SK-N-SH (cell line): ENCODE results near the gene IQSEC3. TPM values are rescaled to one million over a fixed set of nuclear protein-coding genes. Genes with fewer than 3 reads are reported as not detected.

ENCODE experiments used
- CTCF ChIA-PET: fragments of 300-600, 350-600 bp; formaldehyde crosslinking; extraction: SDS; loops from one replicate; lab custom pipeline; 2021; lab: Yijun Ruan, JAX
- POLR2A ChIA-PET: fragments of 350-600 bp; sonication (Branson Sonifier 250); formaldehyde crosslinking; extraction: SDS; loops from one replicate; lab custom pipeline; 2020; ENCODE audit warnings: antibody characterized with exemption, inconsistent platforms; lab: Yijun Ruan, JAX
- DNase-seq: peaks from one replicate; pipeline ENCODE4 v3.0.0; 2012
- H2AFZ ChIP-seq: fragments of 200-600 bp; sonication (generic); 2 replicates; pipeline ENCODE4 v1.8.1; 2016; ENCODE audit warnings: antibody characterized with exemption, mild to moderate bottlenecking, low read depth
- H3F3A ChIP-seq: fragments of 200-600 bp; sonication (generic); replicated peaks from 2 replicates; pipeline ENCODE3; 2016; ENCODE audit warnings: antibody characterized with exemption, mild to moderate bottlenecking; ENCODE audit not compliant: insufficient read depth
- H3K27ac ChIP-seq, 2 experiments: fragments of 200-500 bp in 1 of 2; fragments of 200-600 bp in 1 of 2; sonication (Bioruptor generic) in 1 of 2; sonication (generic), shearing (Covaris generic) in 1 of 2; 2 replicates each; pipeline versions ENCODE4 v1.5.1 to v1.6.1; 2014 to 2016; ENCODE audit warnings: low read depth in 2 of 2, inconsistent platforms in 1 of 2, low read length in 1 of 2, mild to moderate bottlenecking in 1 of 2, mixed read lengths in 1 of 2
- H3K27me3 ChIP-seq: fragments of 200-600 bp; sonication (generic), shearing (Covaris generic); 2 replicates; pipeline ENCODE4 v1.6.1; 2016; ENCODE audit warnings: mixed run types; ENCODE audit not compliant: insufficient read depth
- H3K36me3 ChIP-seq, 2 experiments: fragments of 200-500 bp in 1 of 2; fragments of 200-600 bp in 1 of 2; sonication (Bioruptor generic) in 1 of 2; sonication (generic) in 1 of 2; replicated peaks in 1 of 2; 2 replicates each; pipeline versions ENCODE3 to v1.5.1; 2014 to 2016; ENCODE audit warnings: low read length in 1 of 2, mild to moderate bottlenecking in 1 of 2; ENCODE audit not compliant: insufficient read depth in 2 of 2, control insufficient read depth in 1 of 2
- H3K4me1 ChIP-seq, 2 experiments: fragments of 200-500 bp in 1 of 2; fragments of 200-600 bp in 1 of 2; sonication (Bioruptor generic) in 1 of 2; sonication (generic), shearing (Covaris generic) in 1 of 2; 2 replicates each; pipeline versions ENCODE4 v1.5.1 to v1.6.1; 2014 to 2016; ENCODE audit warnings: low read depth in 1 of 2, low read length in 1 of 2, mixed run types in 1 of 2; ENCODE audit not compliant: insufficient read depth in 2 of 2, control insufficient read depth in 1 of 2
- H3K4me2 ChIP-seq: fragments of 200-600 bp; sonication (generic), shearing (Covaris generic); 2 replicates; pipeline ENCODE4 v1.6.1; 2017; ENCODE audit warnings: mixed run types
- H3K4me3 ChIP-seq, 2 experiments: fragments of 200-500 bp in 1 of 2; fragments of 200-600 bp in 1 of 2; sonication (Bioruptor generic) in 1 of 2; sonication (generic), shearing (Covaris generic) in 1 of 2; 2 replicates each; pipeline versions ENCODE4 v1.5.1 to v1.8.1; 2014 to 2016; ENCODE audit warnings: low read depth in 2 of 2, inconsistent platforms in 1 of 2, low read length in 1 of 2, mild to moderate bottlenecking in 1 of 2, mixed read lengths in 1 of 2, moderate library complexity in 1 of 2
- H3K79me2 ChIP-seq: fragments of 200-600 bp; sonication (generic); 2 replicates; pipeline ENCODE4 v1.8.1; 2017; ENCODE audit warnings: mild to moderate bottlenecking; ENCODE audit not compliant: insufficient read depth
- H3K9ac ChIP-seq: fragments of 200-600 bp; sonication (generic); 2 replicates; pipeline ENCODE4 v1.6.1; 2017; ENCODE audit warnings: mixed run types
- H3K9me2 ChIP-seq: fragments of 200-600 bp; sonication (generic); 2 replicates; pipeline ENCODE4 v1.6.1; 2017; ENCODE audit warnings: mixed run types
- H3K9me3 ChIP-seq: fragments of 200-600 bp; sonication (generic); 2 replicates; pipeline ENCODE4 v1.6.1; 2017; ENCODE audit warnings: mixed run types, mild to moderate bottlenecking, moderate library complexity
- H4K20me1 ChIP-seq: fragments of 200-600 bp; sonication (generic); 2 replicates; pipeline ENCODE4 v1.6.1; 2017; ENCODE audit warnings: mild to moderate bottlenecking, mixed run types; ENCODE audit not compliant: insufficient read depth
- CHD2 ChIP-seq: fragments of 150-350 bp; IDR thresholded peaks from 2 replicates; pipeline ENCODE4 v1.6.1; 2018; ENCODE audit warnings: low read length; ENCODE audit not compliant: partially characterized antibody
- CTCF ChIP-seq: fragments of 200-600 bp; sonication (generic); IDR thresholded peaks from 2 replicates; pipeline ENCODE4 v1.6.1; 2017; ENCODE audit warnings: antibody characterized with exemption, mild to moderate bottlenecking, moderate library complexity
- ELF1 ChIP-seq: IDR thresholded peaks from 2 replicates; pipeline ENCODE4 v1.4.0; 2012
- EZH2phosphoT487 ChIP-seq: fragments of 200-600 bp; sonication (generic); IDR thresholded peaks from 2 replicates; pipeline ENCODE4 v1.6.1; 2017; ENCODE audit warnings: low read depth, mixed run types, mild to moderate bottlenecking, antibody characterized with exemption, moderate library complexity, borderline replicate concordance
- FOSL2 ChIP-seq: IDR thresholded peaks from 2 replicates; pipeline ENCODE4 v1.4.0; 2012; ENCODE audit warnings: low read depth, mild to moderate bottlenecking, moderate library complexity, borderline replicate concordance
- GABPA ChIP-seq: IDR thresholded peaks from 2 replicates; pipeline ENCODE4 v1.4.0; 2012; ENCODE audit warnings: low read depth, mild to moderate bottlenecking
- GATA2 ChIP-seq: sonication (generic); formaldehyde crosslinking; IDR thresholded peaks from 2 replicates; pipeline ENCODE4 v1.5.0; 2020; ENCODE audit warnings: mild to moderate bottlenecking, missing genetic modification reagents
- MAX ChIP-seq: IDR thresholded peaks from 2 replicates; pipeline ENCODE4 v1.4.0; 2012; ENCODE audit warnings: low read depth
- RCOR1 ChIP-seq: fragments of 150-350 bp; IDR thresholded peaks from 2 replicates; pipeline ENCODE4 v1.6.1; 2017; ENCODE audit warnings: antibody characterized with exemption, low read length
- SIN3A ChIP-seq: IDR thresholded peaks from 2 replicates; pipeline ENCODE4 v1.6.1; 2012; ENCODE audit warnings: low read depth, mild to moderate bottlenecking, low read length, moderate library complexity, borderline replicate concordance
- TAF1 ChIP-seq: IDR thresholded peaks from 2 replicates; pipeline ENCODE4 v1.6.1; 2012; ENCODE audit warnings: low read depth, mild to moderate bottlenecking, low read length, moderate library complexity, borderline replicate concordance
- TCF12 ChIP-seq: IDR thresholded peaks from 2 replicates; pipeline ENCODE4 v1.4.0; 2012
- TEAD4 ChIP-seq: IDR thresholded peaks from 2 replicates; pipeline ENCODE4 v1.4.0; 2012; ENCODE audit warnings: mild to moderate bottlenecking, borderline replicate concordance; ENCODE audit not compliant: insufficient read depth
- USF2 ChIP-seq: fragments of 150-350 bp; IDR thresholded peaks from 2 replicates; pipeline ENCODE4 v1.6.1; 2017; ENCODE audit warnings: antibody characterized with exemption, low read length, low read depth, borderline replicate concordance
- WGBS: methylation state at CpG from one replicate; pipeline ENCODE4 v1.1.6; 2017; ENCODE audit warnings: low lambda C conversion rate; 5-methylcytosine and 5-hydroxymethylcytosine counted together
- polyA plus RNA-seq, 3 experiments: library from polyadenylated mRNA; depleted of rRNA; stranded (reverse); fragments of >200 nt; gene quantifications; 2 replicates each; pipeline ENCODE4 v1.2.3, GENCODE V29; 2012
- TF ChIP-seq, protein P1 (sequence below): fragments of 150-350 bp; IDR thresholded peaks from 2 replicates; pipeline ENCODE4 v1.6.1; 2016; ENCODE audit warnings: mild to moderate bottlenecking, low read depth, low read length

The IQSEC3 gene
- polyA plus RNA-seq, 1 of the 3 experiments (the other 2 are of a cell fraction) = 0.02 TPM

DNA sequence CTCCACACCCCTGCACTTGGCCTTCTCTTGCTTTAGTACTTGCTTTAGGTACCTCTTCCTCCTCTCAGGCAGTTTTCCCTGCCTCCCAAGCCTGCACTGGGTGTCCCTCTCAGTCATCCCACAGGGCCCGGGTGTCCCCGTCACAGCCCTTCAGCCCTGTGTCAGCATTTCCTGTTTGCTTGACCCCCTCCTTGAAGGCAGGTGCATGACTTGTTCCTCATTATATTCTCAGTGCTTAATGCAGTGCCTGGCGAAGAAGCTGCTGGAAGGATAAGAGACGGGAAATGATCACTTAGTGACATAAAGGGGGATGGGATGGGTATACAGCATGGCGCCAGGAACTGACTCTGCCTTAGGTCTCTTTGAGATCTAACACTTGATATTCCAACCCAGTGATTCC, 61.5 kb downstream of the IQSEC3 start:
- H3K9me3 ChIP-seq = no peaks in the 10 kb centered on the region
- no peaks in the 10 kb centered on the region for H3K4me1 ChIP-seq
- H3K9ac ChIP-seq = no peak overlapping the region
- no peaks in the 10 kb centered on the region for H3K36me3 ChIP-seq
- no peak overlapping the region for H3K4me2 ChIP-seq
- ChIA-PET POLR2A (interaction anchor here (0.6 kb wide), 1 partner anchor 16 kb away, joined by 4 read pairs; no protein-coding TSS in a partner anchor), CTCF (interaction anchor here (1.4 kb wide), 1 partner anchor 22 kb away, joined by 3 read pairs; no protein-coding TSS in a partner anchor)
- no peaks in the 10 kb centered on the region for H3F3A ChIP-seq
- no peaks in the 10 kb centered on the region for H3K9me2 ChIP-seq
- no peak overlapping the region for H3K27ac ChIP-seq
- no peak for TF ChIP-seq SIN3A
- no peak for TF ChIP-seq TAF1
- TF ChIP-seq, protein P1, sequence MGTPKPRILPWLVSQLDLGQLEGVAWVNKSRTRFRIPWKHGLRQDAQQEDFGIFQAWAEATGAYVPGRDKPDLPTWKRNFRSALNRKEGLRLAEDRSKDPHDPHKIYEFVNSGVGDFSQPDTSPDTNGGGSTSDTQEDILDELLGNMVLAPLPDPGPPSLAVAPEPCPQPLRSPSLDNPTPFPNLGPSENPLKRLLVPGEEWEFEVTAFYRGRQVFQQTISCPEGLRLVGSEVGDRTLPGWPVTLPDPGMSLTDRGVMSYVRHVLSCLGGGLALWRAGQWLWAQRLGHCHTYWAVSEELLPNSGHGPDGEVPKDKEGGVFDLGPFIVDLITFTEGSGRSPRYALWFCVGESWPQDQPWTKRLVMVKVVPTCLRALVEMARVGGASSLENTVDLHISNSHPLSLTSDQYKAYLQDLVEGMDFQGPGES = no peak
- TF ChIP-seq CHD2 = no peak
- no peak for TF ChIP-seq TCF12
- no peak for TF ChIP-seq ELF1
- no peak for TF ChIP-seq TEAD4
- no peak for TF ChIP-seq EZH2phosphoT487
- TF ChIP-seq CTCF = no peak
- TF ChIP-seq USF2 = no peak
- no peak for TF ChIP-seq FOSL2
- no peak for TF ChIP-seq RCOR1
- no peak for TF ChIP-seq GABPA
- no peak for TF ChIP-seq MAX
- TF ChIP-seq GATA2 (CRISPR knock-in tag) = no peak
- 65% methylated on average over 5 of the region's 5 CpGs for WGBS
- no peak overlapping the region for H2AFZ ChIP-seq
- H3K27me3 ChIP-seq = peaks cover 6% of the 10 kb centered on the region; the same call in 1 of the 2 replicates
- no peaks in the 10 kb centered on the region for H4K20me1 ChIP-seq
- H3K4me3 ChIP-seq = no peak overlapping the region
- no peak for DNase-seq
- H3K79me2 ChIP-seq = no peaks in the 10 kb centered on the region
